ENCODE data around the gene PAQR5.
A peak's percentile ranks its signal among the peaks of the same experiment; 100 is the strongest.

PAQR5 gene

DNA sequence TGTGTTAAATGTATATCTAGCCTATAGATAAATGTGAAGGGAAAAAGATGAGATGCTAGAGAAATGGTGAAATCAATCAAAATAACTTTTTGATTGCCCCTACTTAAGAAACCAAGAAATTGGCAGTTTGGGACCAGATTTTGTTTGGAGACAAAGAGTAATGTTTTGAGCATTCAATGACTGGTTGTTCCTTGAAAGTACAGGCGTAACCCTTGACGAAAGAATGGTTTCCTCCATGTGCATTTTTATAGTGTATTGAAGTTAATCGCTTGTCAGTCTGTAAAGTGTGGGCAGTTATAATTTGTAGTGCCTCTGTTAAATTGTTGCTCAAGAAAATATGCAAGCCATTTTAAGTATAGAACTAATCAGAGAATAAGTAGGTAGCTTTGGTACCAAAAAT lies 116.7 kb downstream of the PAQR5 start:
- Histone ChIP-seq H3K27me3 (replicated peaks; ENCODE audit: control insufficient read depth, insufficient read depth, low read length) (no peaks in the 10 kb centered on the region), H3K4me3 (replicated peaks; ENCODE audit: low read depth, low read length) (peak overlapping the region; percentile 94), H3K36me3 (ENCODE audit: control insufficient read depth, insufficient read depth, low read length) (peaks cover 3% of the 10 kb centered on the region)
- no peak for DNase-seq (ENCODE audit: extremely low read depth, insufficient read length)
- TF ChIP-seq, protein P1, sequence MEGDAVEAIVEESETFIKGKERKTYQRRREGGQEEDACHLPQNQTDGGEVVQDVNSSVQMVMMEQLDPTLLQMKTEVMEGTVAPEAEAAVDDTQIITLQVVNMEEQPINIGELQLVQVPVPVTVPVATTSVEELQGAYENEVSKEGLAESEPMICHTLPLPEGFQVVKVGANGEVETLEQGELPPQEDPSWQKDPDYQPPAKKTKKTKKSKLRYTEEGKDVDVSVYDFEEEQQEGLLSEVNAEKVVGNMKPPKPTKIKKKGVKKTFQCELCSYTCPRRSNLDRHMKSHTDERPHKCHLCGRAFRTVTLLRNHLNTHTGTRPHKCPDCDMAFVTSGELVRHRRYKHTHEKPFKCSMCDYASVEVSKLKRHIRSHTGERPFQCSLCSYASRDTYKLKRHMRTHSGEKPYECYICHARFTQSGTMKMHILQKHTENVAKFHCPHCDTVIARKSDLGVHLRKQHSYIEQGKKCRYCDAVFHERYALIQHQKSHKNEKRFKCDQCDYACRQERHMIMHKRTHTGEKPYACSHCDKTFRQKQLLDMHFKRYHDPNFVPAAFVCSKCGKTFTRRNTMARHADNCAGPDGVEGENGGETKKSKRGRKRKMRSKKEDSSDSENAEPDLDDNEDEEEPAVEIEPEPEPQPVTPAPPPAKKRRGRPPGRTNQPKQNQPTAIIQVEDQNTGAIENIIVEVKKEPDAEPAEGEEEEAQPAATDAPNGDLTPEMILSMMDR (IDR thresholded peaks at IDR 0.05; ENCODE audit: insufficient read depth, low read length, poor library complexity, severe bottlenecking): no peak

DNA sequence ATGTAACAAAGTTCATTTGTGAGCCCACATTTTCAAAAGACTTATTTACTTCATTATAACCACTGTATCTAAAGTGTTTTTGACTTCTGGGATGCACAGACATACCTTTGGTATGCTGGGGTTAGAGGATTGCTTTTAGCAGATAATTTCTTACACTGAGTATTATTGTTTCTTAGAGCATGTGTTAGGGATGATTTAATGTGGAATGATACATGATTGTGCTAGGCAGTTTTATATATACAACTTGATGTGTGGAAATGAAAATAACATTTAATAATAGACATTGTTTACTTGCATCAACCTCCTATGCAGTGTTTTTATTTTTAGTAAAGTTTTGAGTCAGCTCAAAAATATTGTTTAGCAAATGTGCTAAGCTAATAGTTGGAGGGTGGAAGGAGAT lies 118.9 kb downstream of the PAQR5 start:
- TF ChIP-seq, protein P1 (IDR thresholded peaks at IDR 0.05; ENCODE audit: insufficient read depth, low read length, poor library complexity, severe bottlenecking): no peak
- peaks cover 4% of the 10 kb centered on the region for H3K36me3 ChIP-seq (ENCODE audit: control insufficient read depth, insufficient read depth, low read length)
- H3K27me3 ChIP-seq (replicated peaks; ENCODE audit: control insufficient read depth, insufficient read depth, low read length): no peaks in the 10 kb centered on the region
- no peak overlapping the region for H3K4me3 ChIP-seq (replicated peaks; ENCODE audit: low read depth, low read length)
- no peak for DNase-seq (ENCODE audit: extremely low read depth, insufficient read length)

DNA sequence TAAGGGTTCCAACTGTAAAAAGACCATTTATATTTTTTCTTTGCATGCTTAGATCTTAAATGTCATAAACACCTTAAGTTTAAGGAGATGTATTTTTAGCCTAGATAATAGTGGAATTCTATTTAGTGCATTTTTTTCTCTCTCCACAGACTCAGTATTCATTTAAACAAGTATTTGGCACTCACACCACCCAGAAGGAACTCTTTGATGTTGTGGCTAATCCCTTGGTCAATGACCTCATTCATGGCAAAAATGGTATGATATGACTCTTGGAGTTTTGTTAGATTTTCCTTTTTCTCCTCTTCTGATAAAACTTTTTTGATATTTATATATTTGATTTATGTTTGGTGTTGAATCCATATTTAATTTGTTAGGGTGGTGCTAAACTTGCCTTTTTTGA lies 122.8 kb downstream of the PAQR5 start:
- TF ChIP-seq, protein P1 (IDR thresholded peaks at IDR 0.05; ENCODE audit: insufficient read depth, low read length, poor library complexity, severe bottlenecking): no peak
- Histone ChIP-seq H3K36me3 (ENCODE audit: control insufficient read depth, insufficient read depth, low read length) (peaks cover 15% of the 10 kb centered on the region), H3K4me3 (replicated peaks; ENCODE audit: low read depth, low read length) (no peak overlapping the region), H3K27me3 (replicated peaks; ENCODE audit: control insufficient read depth, insufficient read depth, low read length) (no peaks in the 10 kb centered on the region)
- no peak for DNase-seq (ENCODE audit: extremely low read depth, insufficient read length)

DNA sequence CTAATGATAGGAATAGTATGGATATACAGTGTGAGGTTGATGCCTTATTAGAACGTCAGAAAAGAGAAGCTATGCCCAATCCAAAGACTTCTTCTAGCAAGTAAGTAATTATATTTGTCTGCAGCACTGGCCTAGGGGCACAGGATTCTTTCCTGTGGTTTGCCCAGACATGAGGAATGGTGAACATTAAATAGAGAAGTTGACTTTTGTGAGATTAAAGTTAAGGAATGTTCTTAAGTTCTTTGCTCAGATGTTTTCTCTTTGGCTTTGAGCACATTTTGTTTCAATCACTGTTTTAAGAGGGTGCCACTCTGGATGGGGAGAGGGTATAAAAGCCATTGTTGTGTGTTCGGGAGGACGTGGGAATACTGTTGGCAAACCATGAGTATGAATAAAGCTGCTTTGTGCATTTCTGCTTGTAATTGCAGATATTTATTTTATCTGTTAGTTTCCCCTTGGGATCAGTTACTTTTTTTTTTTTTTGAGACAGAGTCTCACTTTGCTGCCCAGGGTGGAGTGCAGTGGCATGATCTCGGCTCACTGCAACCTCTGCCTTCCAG lies 123.7 kb downstream of the PAQR5 start:
- TF ChIP-seq, protein P1 (IDR thresholded peaks at IDR 0.05; ENCODE audit: insufficient read depth, low read length, poor library complexity, severe bottlenecking): no peak
- Histone ChIP-seq H3K27me3 (replicated peaks; ENCODE audit: control insufficient read depth, insufficient read depth, low read length) (no peaks in the 10 kb centered on the region), H3K4me3 (replicated peaks; ENCODE audit: low read depth, low read length) (no peak overlapping the region), H3K36me3 (ENCODE audit: control insufficient read depth, insufficient read depth, low read length) (peaks cover 15% of the 10 kb centered on the region)
- no peak for DNase-seq (ENCODE audit: extremely low read depth, insufficient read length)

DNA sequence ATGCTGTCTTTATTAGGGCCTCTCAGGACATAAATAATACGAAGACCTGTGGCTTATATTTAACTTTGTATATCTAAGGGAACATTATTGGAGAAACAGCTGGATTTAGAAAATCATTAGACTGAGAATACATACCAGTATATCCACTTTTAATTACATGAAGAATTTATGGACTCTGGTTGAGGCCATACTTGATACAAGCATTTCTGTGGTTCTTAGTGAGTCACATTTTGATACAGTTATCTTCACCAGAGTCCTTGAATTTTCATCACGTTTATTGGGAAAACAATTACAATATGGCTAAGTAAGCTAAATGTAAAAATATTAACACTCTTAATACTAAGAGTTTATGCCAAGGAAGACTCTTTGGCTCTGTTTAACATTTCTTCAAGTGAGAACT lies 125.3 kb downstream of the PAQR5 start:
- Histone ChIP-seq H3K4me3 (replicated peaks; ENCODE audit: low read depth, low read length) (no peak overlapping the region), H3K27me3 (replicated peaks; ENCODE audit: control insufficient read depth, insufficient read depth, low read length) (no peaks in the 10 kb centered on the region), H3K36me3 (ENCODE audit: control insufficient read depth, insufficient read depth, low read length) (peaks cover 12% of the 10 kb centered on the region)
- TF ChIP-seq, protein P1 (IDR thresholded peaks at IDR 0.05; ENCODE audit: insufficient read depth, low read length, poor library complexity, severe bottlenecking): no peak
- DNase-seq (ENCODE audit: extremely low read depth, insufficient read length): no peak

Measured in GM06990 (cell line).